GM12878 (cell line): ENCODE results near the gene FPGS. TPM values are rescaled to one million over a fixed set of nuclear protein-coding genes. Genes with fewer than 3 reads are reported as not detected.

Experiments used
- ATAC-seq: fragments of 200-7000 bp; cut with Tn5 transposase; 3 replicates; pipeline ENCODE4 v1.9.1; 2020; ENCODE audit warnings: mild to moderate bottlenecking, moderate library complexity
- BruUV-seq: library from RNA; stranded (reverse); fragments of 400-500 nt; replicated peaks from 2 replicates; lab custom pipeline; 2021; lab: Mats Ljungman, UMichigan
- CTCF ChIA-PET: fragments of 300-600 bp; sonication (Branson Sonifier 250); formaldehyde crosslinking; extraction: SDS; loops from one replicate; lab custom pipeline; 2021; ENCODE audit warnings: inconsistent platforms; lab: Yijun Ruan, JAX
- POLR2A ChIA-PET: fragments of 350-600 bp; formaldehyde crosslinking; extraction: SDS; loops from one replicate; lab custom pipeline; 2021; ENCODE audit warnings: inconsistent platforms; lab: Charles Lee
- RAD21 ChIA-PET: fragments of 300-600 bp; sonication (Branson Sonifier 250); formaldehyde crosslinking; loops from one replicate; lab custom pipeline; 2023; ENCODE audit warnings: antibody characterized with exemption; ENCODE audit not compliant: unreplicated experiment; lab: Charles Lee
- SMC1A ChIA-PET: fragments of 300-600 bp; sonication (Branson Sonifier 250); formaldehyde crosslinking; loops from one replicate; lab custom pipeline; 2023; ENCODE audit not compliant: unreplicated experiment, uncharacterized antibody; lab: Charles Lee
- DNase-seq: peaks from one replicate; pipeline ENCODE4 v3.0.0-alpha.2; 2011; ENCODE audit warnings: low read depth, low spot score
- FAIRE-seq: peaks from 3 replicates; lab custom pipeline; 2011; peaks lifted over from hg19 to GRCh38; lab: Jason Lieb, UNC
- H2AFZ ChIP-seq: 2 replicates; pipeline ENCODE4 v1.6.0; 2011; ENCODE audit warnings: low read depth, low read length, control low read depth; ENCODE audit not compliant: control insufficient read depth
- H3K27ac ChIP-seq: 2 replicates; pipeline ENCODE4 v1.5.1; 2011; ENCODE audit warnings: control low read depth; ENCODE audit not compliant: control insufficient read depth, insufficient read depth
- H3K27me3 ChIP-seq, 2 experiments: replicated peaks in 1 of 2; 2 replicates each; pipeline versions ENCODE4 v1.6.0 to v1.6.1; 2011; ENCODE audit warnings: low read length in 1 of 2; ENCODE audit not compliant: control insufficient read depth in 2 of 2, insufficient read depth in 2 of 2
- H3K36me3 ChIP-seq, 2 experiments: 2 replicates each; pipeline ENCODE4 v1.5.1; 2011; ENCODE audit warnings: low read length in 1 of 2; ENCODE audit not compliant: control insufficient read depth in 2 of 2, insufficient read depth in 2 of 2
- H3K4me1 ChIP-seq: 2 replicates; pipeline ENCODE4 v1.6.1; 2011; ENCODE audit warnings: mild to moderate bottlenecking, low read length, moderate library complexity, mixed read lengths; ENCODE audit not compliant: control insufficient read depth, insufficient read depth
- H3K4me2 ChIP-seq: 2 replicates; pipeline ENCODE4 v1.6.0; 2011; ENCODE audit warnings: control low read depth; ENCODE audit not compliant: control insufficient read depth, insufficient read depth
- H3K4me3 ChIP-seq: fragments of 200-600 bp; sonication (generic); 2 replicates; pipeline ENCODE4 v1.5.1; 2016
- H3K79me2 ChIP-seq: 2 replicates; pipeline ENCODE4 v1.6.0; 2011; ENCODE audit warnings: low read length; ENCODE audit not compliant: control insufficient read depth, insufficient read depth
- H3K9ac ChIP-seq: 2 replicates; pipeline ENCODE4 v1.8.0; 2011; ENCODE audit warnings: low read length, control low read depth, mixed read lengths; ENCODE audit not compliant: control insufficient read depth, insufficient read depth
- H3K9me3 ChIP-seq: replicated peaks from 3 replicates; pipeline ENCODE4 v1.5.1; 2011; ENCODE audit warnings: mild to moderate bottlenecking, low read length; ENCODE audit not compliant: control insufficient read depth, insufficient read depth
- H4K20me1 ChIP-seq: 2 replicates; pipeline ENCODE4 v1.6.0; 2011; ENCODE audit not compliant: control insufficient read depth, insufficient read depth
- ASH2L ChIP-seq: fragments of 300-600, 200-600 bp; sonication (generic); IDR thresholded peaks from 2 replicates; pipeline ENCODE4 v1.6.1; 2017; ENCODE audit warnings: low read depth, mild to moderate bottlenecking, borderline replicate concordance
- BHLHE40 ChIP-seq, 2 experiments: fragments of 450-650 bp in 1 of 2; IDR thresholded peaks; 2 replicates each; pipeline ENCODE4 v1.6.1; 2011 to 2017; ENCODE audit warnings: low read depth in 2 of 2, borderline replicate concordance in 1 of 2, improper control_type of control experiment in 1 of 2, low read length in 1 of 2, mild to moderate bottlenecking in 1 of 2
- CHD1 ChIP-seq: IDR thresholded peaks from 2 replicates; pipeline ENCODE4 v1.6.1; 2012; ENCODE audit warnings: low read depth, low read length, improper control_type of control experiment
- EP300 ChIP-seq, 2 experiments: fragments of 150-350 bp in 1 of 2; IDR thresholded peaks; 2 replicates each; pipeline ENCODE4 v1.6.1; 2011 to 2012; ENCODE audit warnings: low read depth in 2 of 2, low read length in 2 of 2, borderline replicate concordance in 1 of 2, improper control_type of control experiment in 1 of 2, inconsistent platforms in 1 of 2; ENCODE audit not compliant: control insufficient read depth in 1 of 2
- GABPA ChIP-seq: IDR thresholded peaks from 2 replicates; pipeline ENCODE4 v1.6.1; 2014; ENCODE audit warnings: antibody characterized with exemption, low read depth, mild to moderate bottlenecking, inconsistent platforms
- NFIC ChIP-seq: IDR thresholded peaks from 2 replicates; pipeline ENCODE4 v1.6.1; 2012; ENCODE audit warnings: low read depth, mild to moderate bottlenecking, inconsistent platforms, low read length, moderate library complexity
- SMC3 ChIP-seq: IDR thresholded peaks from 2 replicates; pipeline ENCODE4 v1.6.1; 2011; ENCODE audit warnings: low read length, improper control_type of control experiment, borderline replicate concordance
- SP1 ChIP-seq: IDR thresholded peaks from one replicate; pipeline ENCODE4 v1.6.1; 2011; ENCODE audit warnings: low read depth, low read length
- TAF1 ChIP-seq: IDR thresholded peaks from 2 replicates; pipeline ENCODE4 v1.6.1; 2011; ENCODE audit warnings: mild to moderate bottlenecking, low read depth, low read length, borderline replicate concordance
- TBL1XR1 ChIP-seq: IDR thresholded peaks from 2 replicates; pipeline ENCODE4 v1.6.1; 2012; ENCODE audit warnings: low read depth, low read length, improper control_type of control experiment
- USF1 ChIP-seq: IDR thresholded peaks from 2 replicates; pipeline ENCODE4 v1.6.1; 2011; ENCODE audit warnings: borderline replicate concordance, low read depth, mild to moderate bottlenecking, moderate library complexity, mixed read lengths, low read length; ENCODE audit not compliant: insufficient read depth; ENCODE audit errors: extremely low read length
- ZBED1 ChIP-seq: IDR thresholded peaks from 2 replicates; pipeline ENCODE4 v1.6.1; 2016; ENCODE audit warnings: borderline replicate concordance
- ZNF274 ChIP-seq: IDR thresholded peaks from one replicate; pipeline ENCODE4 v1.8.0; 2011; ENCODE audit not compliant: insufficient read length, insufficient read depth
- ZNF592 ChIP-seq: fragments of 450-650 bp; IDR thresholded peaks from 2 replicates; pipeline ENCODE4 v1.6.1; 2017; ENCODE audit warnings: mild to moderate bottlenecking, moderate library complexity
- WGBS: methylation state at CpG from one replicate; pipeline ENCODE4 v1.1.6; 2016; ENCODE audit warnings: low lambda C conversion rate; ENCODE audit not compliant: insufficient replicate concordance, insufficient coverage; ENCODE audit errors: missing lambda C conversion rate; 5-methylcytosine and 5-hydroxymethylcytosine counted together
- in situ Hi-C: fragments of 300-500 bp; cut with MboI; formaldehyde crosslinking; loops from 9 replicates; pipeline ENCODE4 v1.14.3; 2018; ENCODE audit warnings: mixed read lengths
- intact Hi-C: fragments of 100-400 bp; cut with micrococcal nuclease; formaldehyde crosslinking; loops from one replicate; pipeline ENCODE4 v1.14.2; 2022; ENCODE audit not compliant: unreplicated experiment
- polyA plus RNA-seq, 11 experiments: library from polyadenylated mRNA; depleted of rRNA in 4 of 11; unstranded in 6 of 11; stranded (reverse) in 5 of 11; fragments of >200 nt; fragmentation: Nextera tagmentation in 4 of 11; fragmentation: Illumina TruSeq in 1 of 11; extraction: Ambion mirVana in 4 of 11; extraction: Trizol in 1 of 11; gene quantifications; 1 replicate in 1 of 11; 2 replicates in 10 of 11; pipeline versions ENCODE4 v1.2.1 to v1.2.3, GENCODE V29; 2011 to 2016; ENCODE audit warnings: inconsistent platforms in 2 of 11, missing spikeins in 2 of 11, low read depth in 1 of 11
- total RNA-seq, 4 experiments: library from RNA; depleted of rRNA in 3 of 4; stranded (reverse); fragments of >200 nt in 3 of 4; fragmentation: Illumina TruSeq in 1 of 4; extraction: Trizol in 1 of 4; gene quantifications; 2 replicates each; pipeline versions ENCODE4 v1.2.1 to v1.2.3, GENCODE V29; 2013 to 2021
- TF ChIP-seq, protein P1 (sequence below): IDR thresholded peaks from 2 replicates; pipeline ENCODE4 v1.6.1; 2011; ENCODE audit warnings: mild to moderate bottlenecking, low read depth, low read length, moderate library complexity; ENCODE audit not compliant: insufficient replicate concordance

Gene FPGS
- total and polyA plus RNA-seq, 10 of the 15 experiments (the other 5 are each of a cell fraction or from before 2014, with no cell fraction given) = 1.2 to 127 (median 80.4) TPM

- SMC1A ChIA-PET = interaction anchor here (1.4 to 4.9 kb wide), 7 partner anchors 10 to 135 kb away, joined by 4 to 26 read pairs (median 9); partner anchors contain the start of gene TOR2A
- Histone ChIP-seq H4K20me1 (peaks cover 15% of the 10 kb centered on the region), H3K4me1 (peaks cover 37% of the 10 kb centered on the region), H3K4me2 (peak within 1 kb of the TSS; percentile 93), H3K9ac (peak within 1 kb of the TSS; percentile 84), H3K4me3 (peak within 1 kb of the TSS; percentile 85), H3K79me2 (peaks cover 36% of the 10 kb centered on the region), H3K36me3 (peaks cover 24 to 31% of the 10 kb centered on the region in 2 experiments), H3K27ac (peak within 1 kb of the TSS; percentile 82), H2AFZ (peak within 1 kb of the TSS; percentile 84), H3K27me3 (no peaks in the 10 kb centered on the region), H3K9me3 (no peaks in the 10 kb centered on the region)
- WGBS = under 1% methylated on average over 64 of the region's 75 CpGs
- CTCF ChIA-PET = interaction anchor here (0.7 to 6.0 kb wide), 12 partner anchors 17 to 616 kb away, joined by 3 to 75 read pairs (median 4); partner anchors contain the start of genes ST6GALNAC4 and TOR2A
- no peak for FAIRE-seq
- in situ Hi-C loops (no loop called here), intact Hi-C loops (loop anchor here (1.0 to 10.0 kb wide), 5 partner anchors 51 to 341 kb away; partner anchors contain the start of genes NAIF1, PTGES2, SLC25A25 and TOR2A)
- peak; percentile 70 for ATAC-seq
- BruUV-seq = no TSS peak
- no peak for DNase-seq
- RAD21 ChIA-PET = interaction anchor here (0.8 to 5.1 kb wide), 12 partner anchors 10 to 135 kb away, joined by 3 to 61 read pairs (median 14); partner anchors contain the start of genes ST6GALNAC4 and TOR2A
- POLR2A ChIA-PET = interaction anchor here (0.9 to 3.1 kb wide), 11 partner anchors 10 to 130 kb away, joined by 3 to 24 read pairs (median 6); partner anchors contain the start of genes FPGS, ST6GALNAC4, ST6GALNAC6 and TOR2A
- peak; percentile 57; the same call in 1 of the 2 replicates for TF ChIP-seq TAF1
- TF ChIP-seq, protein P1, sequence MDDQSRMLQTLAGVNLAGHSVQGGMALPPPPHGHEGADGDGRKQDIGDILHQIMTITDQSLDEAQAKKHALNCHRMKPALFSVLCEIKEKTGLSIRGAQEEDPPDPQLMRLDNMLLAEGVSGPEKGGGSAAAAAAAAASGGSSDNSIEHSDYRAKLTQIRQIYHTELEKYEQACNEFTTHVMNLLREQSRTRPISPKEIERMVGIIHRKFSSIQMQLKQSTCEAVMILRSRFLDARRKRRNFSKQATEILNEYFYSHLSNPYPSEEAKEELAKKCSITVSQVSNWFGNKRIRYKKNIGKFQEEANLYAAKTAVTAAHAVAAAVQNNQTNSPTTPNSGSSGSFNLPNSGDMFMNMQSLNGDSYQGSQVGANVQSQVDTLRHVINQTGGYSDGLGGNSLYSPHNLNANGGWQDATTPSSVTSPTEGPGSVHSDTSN = no peak
- no peak for TF ChIP-seq GABPA
- peak; percentile 26; the same call in 1 of the 2 replicates for TF ChIP-seq SMC3
- TF ChIP-seq TBL1XR1 = 0 out of 2 replicates have a peak, but pooled peaks have one; percentile 36
- 0 out of 2 replicates have a peak, but pooled peaks have one; percentile 40 for TF ChIP-seq ZNF592
- TF ChIP-seq USF1 = no peak
- TF ChIP-seq CHD1 = no peak
- TF ChIP-seq BHLHE40 (IDR thresholded peaks at IDR 0.05; ENCODE audit: borderline replicate concordance in 1 of 2, low read depth in 2 of 2, low read length in 1 of 2) = peak; percentile 19 to 58; a peak in 1 of 4 replicates
- no peak for TF ChIP-seq ZBED1
- TF ChIP-seq ASH2L = no peak
- TF ChIP-seq NFIC = no peak
- TF ChIP-seq SP1 = no peak
- TF ChIP-seq EP300 (IDR thresholded peaks at IDR 0.05; ENCODE audit: borderline replicate concordance in 1 of 2, control insufficient read depth in 1 of 2, low read depth in 2 of 2, low read length in 2 of 2) = no peak
- no peak for TF ChIP-seq ZNF274
Measured at GRCh38 chr9:127785933-127786772, 16.5 kb upstream of the FPGS start, which contains the start of gene CDK9. Gene CDK9, plus strand, starts transcription at chr9:127786034. Its CDS starts 115 bp downstream, at chr9:127786149.
